GM23248 (cell line): ENCODE results near the gene APOBEC3A. TPM values are rescaled to one million over a fixed set of nuclear protein-coding genes. Genes with fewer than 3 reads are reported as not detected.

Experiments
- DNase-seq: peaks from one replicate; pipeline ENCODE4 v3.0.0-alpha.2; 2015
- H2AFZ ChIP-seq: fragments of 200-600 bp; sonication (generic); 2 replicates; pipeline ENCODE4 v1.6.1; 2016; ENCODE audit warnings: antibody characterized with exemption
- H3F3A ChIP-seq: fragments of 200-600 bp; sonication (generic); 2 replicates; pipeline ENCODE4 v1.6.1; 2016; ENCODE audit warnings: mild to moderate bottlenecking, antibody characterized with exemption, mixed run types; ENCODE audit not compliant: insufficient read depth
- H3K27ac ChIP-seq: fragments of 200-600 bp; sonication (generic); 2 replicates; pipeline ENCODE4 v1.5.1; 2016; ENCODE audit warnings: mild to moderate bottlenecking
- H3K27me3 ChIP-seq: fragments of 200-600 bp; sonication (generic); replicated peaks from 2 replicates; pipeline ENCODE4 v1.6.1; 2016; ENCODE audit warnings: mild to moderate bottlenecking; ENCODE audit not compliant: insufficient read depth
- H3K36me3 ChIP-seq: fragments of 200-600 bp; sonication (generic); 2 replicates; pipeline ENCODE4 v1.6.1; 2016; ENCODE audit warnings: low read depth, mild to moderate bottlenecking
- H3K4me1 ChIP-seq: fragments of 200-600 bp; sonication (generic); 2 replicates; pipeline ENCODE4 v1.6.1; 2016; ENCODE audit warnings: mild to moderate bottlenecking; ENCODE audit not compliant: insufficient read depth
- H3K4me2 ChIP-seq: fragments of 200-600 bp; sonication (generic); one replicate; pipeline ENCODE4 v1.6.1; 2016; ENCODE audit warnings: mild to moderate bottlenecking; ENCODE audit not compliant: unreplicated experiment
- H3K4me3 ChIP-seq: fragments of 200-600 bp; sonication (generic); 2 replicates; pipeline ENCODE4 v1.5.1; 2016; ENCODE audit warnings: mild to moderate bottlenecking
- H3K79me2 ChIP-seq: fragments of 200-600 bp; sonication (generic); 2 replicates; pipeline ENCODE4 v1.6.1; 2016; ENCODE audit warnings: mild to moderate bottlenecking; ENCODE audit not compliant: insufficient read depth
- H3K9ac ChIP-seq: fragments of 200-600 bp; sonication (generic); 2 replicates; pipeline ENCODE4 v1.6.1; 2016; ENCODE audit warnings: mild to moderate bottlenecking
- H3K9me2 ChIP-seq: fragments of 200-600 bp; sonication (generic); 2 replicates; pipeline ENCODE4 v1.6.1; 2016; ENCODE audit warnings: mixed run types, mild to moderate bottlenecking, moderate library complexity; ENCODE audit not compliant: insufficient read depth
- H3K9me3 ChIP-seq: fragments of 200-600 bp; sonication (generic); one replicate; pipeline ENCODE4 v1.6.1; 2017; ENCODE audit warnings: low read depth
- H4K20me1 ChIP-seq: fragments of 200-600 bp; sonication (generic); 2 replicates; pipeline ENCODE4 v1.6.0; 2016; ENCODE audit not compliant: insufficient read depth
- EZH2 ChIP-seq: fragments of 200-600 bp; sonication (generic); IDR thresholded peaks from 2 replicates; pipeline ENCODE4 v1.6.1; 2018; ENCODE audit warnings: antibody characterized with exemption, mild to moderate bottlenecking; ENCODE audit not compliant: insufficient read depth, poor library complexity, severe bottlenecking
- EZH2phosphoT487 ChIP-seq: fragments of 200-600 bp; sonication (generic); IDR thresholded peaks from 2 replicates; pipeline ENCODE4 v1.6.1; 2018; ENCODE audit warnings: antibody characterized with exemption, moderate library complexity, mild to moderate bottlenecking, low read depth; ENCODE audit not compliant: insufficient read depth
- WGBS, 2 experiments: methylation state at CpG; one replicate each; pipeline ENCODE4 v1.1.6; 2015 to 2017; ENCODE audit warnings: low lambda C conversion rate in 2 of 2, low coverage in 1 of 2; ENCODE audit errors: missing lambda C conversion rate in 2 of 2; 5-methylcytosine and 5-hydroxymethylcytosine counted together
- in situ Hi-C: fragments of 300-500 bp; cut with MboI; formaldehyde crosslinking; loops from 2 replicates; pipeline ENCODE4 v1.15.0; 2020
- polyA plus RNA-seq: library from polyadenylated mRNA; unstranded; fragments of >200 nt; fragmentation: Nextera tagmentation; extraction: Ambion mirVana; gene quantifications from 2 replicates; pipeline ENCODE4 v1.2.1, GENCODE V29; 2016
- total RNA-seq: library from RNA; depleted of rRNA; stranded (reverse); fragments of >200 nt; shearing (Covaris generic); gene quantifications from 2 replicates; pipeline ENCODE4 v1.2.3, GENCODE V29; 2014

APOBEC3A gene
- total and polyA plus RNA-seq, 2 experiments from 2014 or later = not detected

GRCh38 chr22:38938925-38939324 is 18.5 kb upstream of the APOBEC3A start:
- Histone ChIP-seq H2AFZ (no peak overlapping the region), H3K9me2 (no peaks in the 10 kb centered on the region), H3K9me3 (no peaks in the 10 kb centered on the region), H3K79me2 (no peaks in the 10 kb centered on the region), H3K4me1 (no peaks in the 10 kb centered on the region), H3K4me2 (no peak overlapping the region), H3K9ac (no peak overlapping the region), H3F3A (no peaks in the 10 kb centered on the region), H4K20me1 (no peaks in the 10 kb centered on the region), H3K36me3 (no peaks in the 10 kb centered on the region), H3K27ac (no peak overlapping the region), H3K27me3 (peaks cover 71% of the 10 kb centered on the region), H3K4me3 (no peak overlapping the region)
- 44 to 45% methylated on average over 7 of the region's 7 CpGs for WGBS, 2 experiments
- no peak for TF ChIP-seq EZH2
- TF ChIP-seq EZH2phosphoT487 = no peak
- no peak for DNase-seq
- in situ Hi-C loops = no loop called here

GRCh38 chr22:38940811-38941384 is 16.5 kb upstream of the APOBEC3A start:
- H3K9me3 ChIP-seq = no peaks in the 10 kb centered on the region
- H4K20me1 ChIP-seq = no peaks in the 10 kb centered on the region
- H3F3A ChIP-seq = no peaks in the 10 kb centered on the region
- no peak overlapping the region for H3K9ac ChIP-seq
- in situ Hi-C loops = no loop called here
- no peaks in the 10 kb centered on the region for H3K79me2 ChIP-seq
- TF ChIP-seq EZH2phosphoT487 (no peak), EZH2 (no peak)
- H3K36me3 ChIP-seq = no peaks in the 10 kb centered on the region
- no peaks in the 10 kb centered on the region for H3K9me2 ChIP-seq
- no peak for DNase-seq
- peaks cover 55% of the 10 kb centered on the region for H3K27me3 ChIP-seq
- H3K4me1 ChIP-seq = no peaks in the 10 kb centered on the region
- WGBS, 2 experiments = 78 to 79% methylated on average over 6 of the region's 6 CpGs
- no peak overlapping the region for H3K27ac ChIP-seq
- H3K4me2 ChIP-seq = no peak overlapping the region
- H3K4me3 ChIP-seq = no peak overlapping the region
- H2AFZ ChIP-seq = no peak overlapping the region

- Histone ChIP-seq H3K4me1 (no peaks in the 10 kb centered on the region), H3K9ac (no peak overlapping the region), H3K9me2 (no peaks in the 10 kb centered on the region), H3K36me3 (no peaks in the 10 kb centered on the region), H2AFZ (no peak overlapping the region), H4K20me1 (no peaks in the 10 kb centered on the region), H3K4me2 (no peak overlapping the region), H3K9me3 (no peaks in the 10 kb centered on the region), H3K79me2 (no peaks in the 10 kb centered on the region), H3K4me3 (no peak overlapping the region), H3K27me3 (peaks cover 55% of the 10 kb centered on the region), H3K27ac (no peak overlapping the region), H3F3A (no peaks in the 10 kb centered on the region)
- TF ChIP-seq EZH2phosphoT487 (no peak), EZH2 (no peak)
- WGBS, 2 experiments = 78 to 83% methylated on average over 13 of the region's 13 CpGs
- in situ Hi-C loops = no loop called here
- no peak for DNase-seq
These were observed 15.9 kb upstream of the APOBEC3A start for GRCh38 chr22:38941488-38941987.

- DNase-seq = no peak
- in situ Hi-C loops = no loop called here
- H3K4me3 ChIP-seq = no peak overlapping the region
- WGBS, 2 experiments = 51 to 60% methylated on average over 5 of the region's 5 CpGs
- no peaks in the 10 kb centered on the region for H3K36me3 ChIP-seq
- H3F3A ChIP-seq = no peaks in the 10 kb centered on the region
- no peak overlapping the region for H3K27ac ChIP-seq
- H3K4me2 ChIP-seq = no peak overlapping the region
- H3K9me3 ChIP-seq = no peaks in the 10 kb centered on the region
- TF ChIP-seq EZH2 = no peak
- no peak for TF ChIP-seq EZH2phosphoT487
- H4K20me1 ChIP-seq = no peaks in the 10 kb centered on the region
- no peak overlapping the region for H2AFZ ChIP-seq
- H3K27me3 ChIP-seq = peaks cover 65% of the 10 kb centered on the region
- no peak overlapping the region for H3K9ac ChIP-seq
- H3K9me2 ChIP-seq = no peaks in the 10 kb centered on the region
- no peaks in the 10 kb centered on the region for H3K79me2 ChIP-seq
- H3K4me1 ChIP-seq = no peaks in the 10 kb centered on the region
These were observed 14.7 kb upstream of the APOBEC3A start for GRCh38 chr22:38942702-38943101.
